Upper lobe of right lung (tissue), 1 donor: ENCODE measurements around the gene IMMP2L. TPM values are rescaled to one million over a fixed set of nuclear protein-coding genes. Genes with fewer than 3 reads are reported as not detected.

Source experiments
- ATAC-seq: fragments of 200-7000 bp; cut with Tn5 transposase; one replicate; pipeline ENCODE4 v1.9.1; 2020; ENCODE audit warnings: mild to moderate bottlenecking, moderate library complexity
- DNase-seq: peaks from one replicate; pipeline ENCODE4 v3.0.0-alpha.2; 2020
- H3K27ac ChIP-seq: fragments of 200-600 bp; one replicate; pipeline ENCODE4 v1.8.0; 2022
- H3K27me3 ChIP-seq: fragments of 200-600 bp; one replicate; pipeline ENCODE4 v1.8.0; 2022; ENCODE audit warnings: mild to moderate bottlenecking
- H3K36me3 ChIP-seq: fragments of 200-600 bp; one replicate; pipeline ENCODE4 v1.8.0; 2022
- H3K4me1 ChIP-seq: fragments of 200-600 bp; one replicate; pipeline ENCODE4 v1.8.0; 2022
- H3K4me3 ChIP-seq: fragments of 200-600 bp; one replicate; pipeline ENCODE4 v1.8.0; 2022; ENCODE audit warnings: mild to moderate bottlenecking
- H3K9me3 ChIP-seq: fragments of 200-600 bp; one replicate; pipeline ENCODE4 v1.8.0; 2022
- CTCF ChIP-seq: fragments of 200-600 bp; IDR thresholded peaks from one replicate; pipeline ENCODE4 v1.8.0; 2022; ENCODE audit warnings: antibody characterized with exemption
- intact Hi-C: fragments of 100-400 bp; cut with DNase I; formaldehyde crosslinking; loops from one replicate; pipeline ENCODE4 v1.11.0; 2022
- total RNA-seq: library from RNA; stranded (reverse); fragmentation: NEBNext Ultra II Directional; extraction: Animal tissue kit (Norgen Biotek cat#: 25700); gene quantifications from one replicate; pipeline ENCODE4 v1.2.1, GENCODE V29; 2021
- donor health status: DM: no; HTN: yes; CAD: no; lungs with severe emphysema.

Gene IMMP2L
- total RNA-seq, 1 donor from 2014 or later = 22.0 TPM

- TF ChIP-seq CTCF = no peak
- DNase-seq (no peak), ATAC-seq (no peak)
- Histone ChIP-seq H3K9me3 (no peaks in the 10 kb centered on the region), H3K27me3 (no peaks in the 10 kb centered on the region), H3K27ac (no peak overlapping the region), H3K4me3 (no peak overlapping the region), H3K4me1 (no peaks in the 10 kb centered on the region), H3K36me3 (no peaks in the 10 kb centered on the region)
- intact Hi-C loops = no loop called here
Observed at GRCh38 chr7:110854166-110854565, 708.1 kb downstream of the IMMP2L start.

- intact Hi-C loops = no loop called here
- Histone ChIP-seq H3K9me3 (no peaks in the 10 kb centered on the region), H3K4me1 (no peaks in the 10 kb centered on the region), H3K27me3 (no peaks in the 10 kb centered on the region), H3K27ac (no peak overlapping the region), H3K36me3 (no peaks in the 10 kb centered on the region), H3K4me3 (no peak overlapping the region)
- DNase-seq (no peak), ATAC-seq (no peak)
- TF ChIP-seq CTCF = no peak
Observed at GRCh38 chr7:110853263-110853662, 709.0 kb downstream of the IMMP2L start.

- ATAC-seq = no peak
- Histone ChIP-seq H3K9me3 (no peaks in the 10 kb centered on the region), H3K27ac (no peak overlapping the region), H3K4me3 (no peak overlapping the region), H3K36me3 (no peaks in the 10 kb centered on the region), H3K4me1 (no peaks in the 10 kb centered on the region), H3K27me3 (no peaks in the 10 kb centered on the region)
- no peak for TF ChIP-seq CTCF
- intact Hi-C loops = no loop called here
- no peak for DNase-seq
Observed at GRCh38 chr7:110852156-110852940, 709.9 kb downstream of the IMMP2L start.

GRCh38 chr7:110850224-110850623 lies 712.1 kb downstream of the IMMP2L start:
- no peaks in the 10 kb centered on the region for H3K4me1 ChIP-seq
- intact Hi-C loops = no loop called here
- H3K27ac ChIP-seq = no peak overlapping the region
- TF ChIP-seq CTCF = no peak
- no peak for DNase-seq
- no peaks in the 10 kb centered on the region for H3K36me3 ChIP-seq
- no peak for ATAC-seq
- H3K27me3 ChIP-seq = no peaks in the 10 kb centered on the region
- no peaks in the 10 kb centered on the region for H3K9me3 ChIP-seq
- H3K4me3 ChIP-seq = no peak overlapping the region

- H3K9me3 ChIP-seq = no peaks in the 10 kb centered on the region
- H3K27ac ChIP-seq = no peak overlapping the region
- no peak for TF ChIP-seq CTCF
- H3K27me3 ChIP-seq = no peaks in the 10 kb centered on the region
- intact Hi-C loops = no loop called here
- no peak overlapping the region for H3K4me3 ChIP-seq
- ATAC-seq = no peak
- H3K36me3 ChIP-seq = no peaks in the 10 kb centered on the region
- peaks cover 4% of the 10 kb centered on the region for H3K4me1 ChIP-seq
- DNase-seq = no peak
Observed at GRCh38 chr7:110842796-110843195, 719.5 kb downstream of the IMMP2L start.
